KOPT-K1 (cell line): ENCODE data around the gene BORA.
"Not testable (repeated sequence)": the region's sequence is repeated elsewhere in the genome, so short reads cannot be mapped to it uniquely, and the experiment has no call there.

Experiments used
- H3K27ac ChIP-seq: fragments of 200-600 bp; sonication (generic); 2 replicates; pipeline ENCODE4 v1.5.1; 2016; ENCODE audit warnings: antibody characterized with exemption, mild to moderate bottlenecking, low read depth, low read length; ENCODE audit not compliant: poor library complexity, severe bottlenecking
- H3K36me3 ChIP-seq: fragments of 200-600 bp; sonication (generic); 2 replicates; pipeline ENCODE4 v1.5.1; 2017; ENCODE audit warnings: antibody characterized with exemption, mild to moderate bottlenecking, low read length, moderate library complexity; ENCODE audit not compliant: insufficient read depth
- H3K9me3 ChIP-seq: fragments of 200-600 bp; sonication (generic); 2 replicates; pipeline ENCODE4 v1.5.1; 2017; ENCODE audit warnings: antibody characterized with exemption, low read length, mild to moderate bottlenecking; ENCODE audit not compliant: insufficient read depth, poor library complexity, severe bottlenecking

Gene BORA

GRCh38 chr13:72737033-72737432 lies 9.3 kb downstream of the BORA start:
- H3K36me3 ChIP-seq, result peaks cover 87% of the 10 kb centered on the region
- no peaks in the 10 kb centered on the region for H3K9me3 ChIP-seq
- H3K27ac ChIP-seq, result no peak overlapping the region

DNA sequence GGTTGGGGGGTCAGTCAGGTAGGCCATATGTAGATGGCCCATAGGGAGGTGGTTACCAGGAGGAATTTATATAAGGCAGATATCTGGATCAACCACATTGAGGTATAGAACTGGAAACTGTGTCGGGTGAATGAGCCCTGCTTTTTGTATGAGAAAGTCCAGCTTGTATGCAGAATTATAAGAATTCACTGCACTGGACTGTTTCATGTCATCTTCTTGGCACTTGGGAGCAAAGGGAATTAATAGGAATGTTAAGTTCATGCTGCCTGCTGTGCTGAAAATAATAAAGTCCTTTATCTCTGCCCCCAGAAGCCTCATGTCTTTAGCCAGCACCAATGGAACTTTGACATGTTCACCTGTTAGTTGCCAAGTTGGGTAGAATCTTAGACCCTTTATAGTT lies 12.3 kb downstream of the BORA start:
- Histone ChIP-seq H3K9me3 (no peaks in the 10 kb centered on the region), H3K27ac (no peak overlapping the region), H3K36me3 (peaks cover 92% of the 10 kb centered on the region)

DNA sequence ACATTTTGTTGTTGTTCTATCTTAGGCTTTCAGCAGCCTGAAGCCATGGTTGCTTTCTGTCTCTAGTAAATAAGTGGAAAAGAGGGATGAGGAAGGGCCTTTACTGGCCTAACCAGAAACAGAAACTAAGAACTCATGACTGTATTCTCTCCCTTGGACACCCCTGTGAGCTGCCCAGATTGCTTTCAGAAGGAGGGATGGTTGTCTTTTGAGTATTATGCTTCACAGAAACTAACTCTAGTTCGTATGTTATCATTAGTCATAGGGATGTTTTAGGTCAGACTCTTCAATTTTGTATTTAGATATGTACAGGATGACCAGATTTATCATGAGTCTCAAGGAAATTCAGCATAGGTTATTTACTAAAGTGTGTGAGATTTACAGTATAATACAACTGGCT lies 17.5 kb downstream of the BORA start:
- peaks cover 99% of the 10 kb centered on the region for H3K36me3 ChIP-seq
- no peak overlapping the region for H3K27ac ChIP-seq
- no peaks in the 10 kb centered on the region for H3K9me3 ChIP-seq

- Histone ChIP-seq H3K36me3 (peaks cover 99% of the 10 kb centered on the region), H3K27ac (no peak overlapping the region), H3K9me3 (no peaks in the 10 kb centered on the region)
Measured at GRCh38 chr13:72751220-72751619, 23.5 kb downstream of the BORA start.

DNA sequence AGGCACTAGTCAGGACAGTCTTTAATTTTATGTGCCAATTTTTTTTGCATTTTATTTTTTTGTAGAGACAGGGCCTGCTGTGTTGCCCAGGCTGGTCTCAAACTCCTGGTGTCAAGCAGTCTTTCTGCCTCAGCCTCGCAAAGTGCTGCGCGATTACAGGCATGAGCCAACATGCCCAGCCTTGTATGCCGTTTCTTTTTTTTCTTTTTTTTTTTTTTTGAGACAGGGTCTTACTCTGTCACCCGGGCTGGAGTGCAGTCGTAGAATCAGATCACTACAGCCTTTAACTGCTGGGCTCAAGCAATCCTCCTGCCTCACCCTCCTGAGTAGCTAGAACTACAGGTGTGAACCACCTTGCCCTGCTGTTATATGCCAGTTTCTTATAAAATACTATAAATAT lies 26.4 kb downstream of the BORA start:
- no peak overlapping the region for H3K27ac ChIP-seq
- peaks cover 99% of the 10 kb centered on the region for H3K36me3 ChIP-seq
- H3K9me3 ChIP-seq, result no peaks in the 10 kb centered on the region

DNA sequence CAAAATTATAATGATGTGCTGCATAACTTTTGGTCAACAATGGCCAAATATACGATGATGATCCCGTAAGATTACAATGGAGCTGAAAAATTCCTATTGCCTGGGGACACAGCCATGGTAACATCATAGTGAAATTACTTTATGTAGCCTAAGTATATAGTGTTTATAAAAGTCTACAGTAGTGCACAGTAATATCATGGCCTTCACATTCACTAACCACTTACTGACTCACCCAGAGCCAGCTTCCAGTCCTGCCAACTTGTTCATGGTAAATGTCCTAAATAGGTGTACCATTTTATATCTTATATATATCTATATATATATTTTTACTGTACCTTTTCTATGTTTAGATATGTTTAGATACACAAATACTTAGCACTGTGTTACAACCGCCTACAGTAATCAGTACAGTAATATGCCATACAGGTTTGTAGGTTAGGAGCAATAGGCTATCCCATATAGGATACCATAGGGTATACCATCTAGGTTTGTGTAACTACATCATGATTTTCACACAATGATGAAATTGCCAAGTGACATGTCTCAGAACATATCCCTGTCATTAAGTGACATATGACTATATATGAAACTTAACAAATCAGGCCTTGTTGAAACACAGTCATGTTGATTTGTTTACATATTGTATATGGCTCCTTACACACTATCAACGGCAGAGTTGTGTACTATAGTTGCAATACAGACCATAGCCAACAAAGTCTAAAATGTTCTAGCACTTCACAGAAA lies 30.2 kb downstream of the BORA start:
- H3K9me3 ChIP-seq, result no peaks in the 10 kb centered on the region
- H3K27ac ChIP-seq, result no peak overlapping the region
- H3K36me3 ChIP-seq, result peaks cover 99% of the 10 kb centered on the region

DNA sequence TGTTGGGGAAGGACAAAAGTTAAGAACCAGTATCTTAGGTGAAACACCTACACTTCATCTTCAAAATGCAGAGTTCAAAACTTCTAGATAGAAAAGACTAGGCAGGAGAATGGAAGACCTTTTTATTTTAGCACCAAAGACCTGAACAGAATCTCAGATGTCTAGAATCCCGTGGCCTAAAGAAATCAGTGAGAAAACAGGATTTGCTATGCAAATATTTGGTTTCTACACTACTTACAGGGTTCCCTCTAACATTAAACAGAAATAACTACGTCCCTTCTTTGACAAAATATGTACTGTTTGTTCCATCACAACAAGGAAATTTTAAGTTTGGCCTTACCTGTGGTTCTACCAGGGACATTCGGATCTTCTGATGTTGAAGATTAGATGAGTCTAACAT lies 32.5 kb downstream of the BORA start:
- H3K9me3 ChIP-seq, result no peaks in the 10 kb centered on the region
- no peak overlapping the region for H3K27ac ChIP-seq
- H3K36me3 ChIP-seq, result peaks cover 99% of the 10 kb centered on the region

DNA sequence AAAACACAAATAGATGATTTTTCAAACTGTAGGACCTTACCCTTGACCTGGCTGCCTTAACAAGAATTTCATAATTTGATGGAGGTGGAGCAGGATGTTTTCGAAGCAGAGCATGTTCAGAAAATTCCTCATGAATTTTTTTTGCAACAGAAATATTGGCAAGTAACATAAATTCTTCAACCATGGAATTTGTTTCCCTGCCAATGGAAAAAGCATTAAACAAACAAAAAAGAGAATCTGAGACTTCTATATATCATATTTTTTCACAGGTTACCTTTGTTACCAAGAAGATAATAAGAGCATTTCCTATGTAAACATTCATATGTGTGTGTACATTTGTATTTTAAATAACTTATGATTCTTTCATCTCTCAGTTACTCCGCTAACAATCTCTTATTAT lies 35.7 kb downstream of the BORA start:
- Histone ChIP-seq H3K36me3 (peaks cover 100% of the 10 kb centered on the region), H3K9me3 (no peaks in the 10 kb centered on the region), H3K27ac (no peak overlapping the region)

GRCh38 chr13:72774019-72774418 lies 46.3 kb downstream of the BORA start:
- H3K36me3 ChIP-seq, result peaks cover 100% of the 10 kb centered on the region

GRCh38 chr13:72781451-72782439 lies 54.0 kb downstream of the BORA start, which contains the start of the genes DIS3 and PIBF1:
TSS of gene DIS3 (minus strand) at chr13:72781900. CDS start at chr13:72781832, 68 bp downstream.
TSS of gene PIBF1 (plus strand) at chr13:72782133. CDS start at chr13:72783470, 1,337 bp downstream.
- Histone ChIP-seq H3K9me3 (no peaks in the 10 kb centered on the region), H3K27ac (peak within 1 kb of the TSS; percentile 84), H3K36me3 (peaks cover 56% of the 10 kb centered on the region)

More at GRCh38 chr13:72774019-72774418, 46.3 kb downstream of the BORA start:
- no peak overlapping the region for H3K27ac ChIP-seq
- H3K9me3 ChIP-seq, result no peaks in the 10 kb centered on the region

DNA sequence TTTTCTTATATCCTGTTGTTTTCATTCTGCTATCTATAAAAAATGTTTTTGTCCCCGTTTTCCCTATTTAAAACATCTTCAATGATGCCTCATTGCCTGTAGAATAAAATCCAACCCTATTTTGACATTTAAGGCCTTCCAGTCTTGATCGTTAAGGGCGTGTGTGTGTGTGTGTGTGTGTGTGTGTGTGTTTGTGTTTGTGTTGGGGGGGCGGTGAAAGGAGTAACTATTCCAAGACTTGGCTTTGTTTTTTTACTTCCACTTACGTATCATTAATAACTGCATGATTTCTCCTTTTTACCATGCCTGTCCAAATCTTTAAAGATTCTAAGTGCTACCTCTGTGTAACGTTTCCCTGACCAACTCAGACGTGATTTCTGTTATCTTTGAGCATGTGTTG lies 55.0 kb downstream of the BORA start:
- H3K36me3 ChIP-seq, result peaks cover 53% of the 10 kb centered on the region

DNA sequence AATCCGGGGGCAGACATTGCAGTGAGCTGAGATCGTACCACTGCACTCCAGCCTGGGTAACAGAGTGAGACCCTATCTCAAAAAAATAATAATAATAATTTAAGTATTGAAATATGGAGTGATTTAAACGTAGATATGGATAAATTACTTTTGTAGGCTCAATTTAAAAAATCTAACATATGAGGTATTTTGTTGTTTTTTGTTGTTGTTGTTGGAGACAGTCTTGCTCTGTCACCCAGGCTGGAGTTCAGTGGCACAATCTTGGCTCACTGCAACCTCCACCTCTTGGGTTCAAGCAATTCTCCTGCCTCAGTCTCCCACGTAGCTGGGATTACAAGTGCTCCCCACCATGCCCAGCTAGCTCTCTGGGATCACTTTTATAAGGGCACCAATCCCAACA lies 57.0 kb downstream of the BORA start:
- H3K36me3 ChIP-seq, result peaks cover 46% of the 10 kb centered on the region
- H3K27ac ChIP-seq, H3K9me3 ChIP-seq: not testable (repeated sequence)

More for the DNA sequence above, 55.0 kb downstream of the BORA start:
- Histone ChIP-seq H3K27ac (peak overlapping the region; percentile 84), H3K9me3 (no peaks in the 10 kb centered on the region)

DNA sequence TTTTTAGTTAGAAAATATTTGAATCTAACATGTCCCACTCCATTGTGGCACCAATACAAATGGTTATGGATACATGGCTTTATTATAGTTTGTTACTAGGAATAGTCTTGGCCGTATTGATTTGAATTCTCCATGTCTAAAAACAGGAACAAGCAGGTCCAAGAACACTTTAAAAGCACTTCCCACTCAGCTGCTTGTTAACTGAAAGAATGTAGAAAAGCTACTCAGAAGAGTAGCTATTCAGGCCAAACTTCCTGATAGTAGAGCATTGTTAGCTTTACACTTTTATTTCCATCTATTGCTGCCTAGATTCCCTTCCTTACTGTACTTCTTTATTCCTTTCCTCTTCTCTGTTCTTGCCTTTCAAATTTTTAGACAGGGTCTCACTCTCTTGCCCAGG lies 61.1 kb downstream of the BORA start:
- Histone ChIP-seq H3K27ac (no peak overlapping the region), H3K36me3 (peaks cover 75% of the 10 kb centered on the region), H3K9me3 (no peaks in the 10 kb centered on the region)

- peaks cover 85% of the 10 kb centered on the region for H3K36me3 ChIP-seq
- no peak overlapping the region for H3K27ac ChIP-seq
- H3K9me3 ChIP-seq, result peaks cover 4% of the 10 kb centered on the region
Measured at GRCh38 chr13:72792640-72793039, 64.9 kb downstream of the BORA start.

GRCh38 chr13:72798817-72799216 lies 71.1 kb downstream of the BORA start:
- Histone ChIP-seq H3K9me3 (peaks cover 4% of the 10 kb centered on the region), H3K36me3 (peaks cover 96% of the 10 kb centered on the region), H3K27ac (no peak overlapping the region)
